ENCODE measurements around the gene ZBTB20.
"Not testable (repeated sequence)": the region's sequence is repeated elsewhere in the genome, so short reads cannot be mapped to it uniquely, and the experiment has no call there.

The ZBTB20 gene

GRCh38 chr3:115147329-115148141 lies 447 bp upstream of the ZBTB20 start:
- DNase-seq (ENCODE audit: low read depth), result peak; percentile 98

- DNase-seq (ENCODE audit: low read depth), result peak; percentile 30
These were observed 1.1 kb downstream of the ZBTB20 start for GRCh38 chr3:115146032-115146417.

GRCh38 chr3:115141033-115141757 lies 5.9 kb downstream of the ZBTB20 start:
- DNase-seq (ENCODE audit: low read depth), result no peak

DNA sequence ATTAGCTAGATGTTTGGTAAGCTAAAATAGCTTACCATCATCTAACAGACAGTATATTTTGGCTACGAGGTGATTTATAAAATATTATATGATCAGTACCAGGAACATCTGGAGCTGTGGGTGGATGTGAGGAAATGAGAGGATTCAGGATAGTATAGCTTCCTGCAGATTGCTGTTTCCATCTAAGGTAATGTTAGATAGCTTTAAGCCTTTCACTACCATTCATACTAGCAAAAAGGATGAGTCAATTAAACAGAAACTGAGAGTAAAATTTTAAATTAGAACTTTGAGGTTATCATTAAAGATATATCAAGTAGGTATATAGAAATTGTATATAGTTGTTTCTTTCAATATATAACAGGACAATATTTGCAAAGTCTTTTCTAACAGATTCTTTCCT lies 8.0 kb downstream of the ZBTB20 start:
- no peak for DNase-seq (ENCODE audit: low read depth)

GRCh38 chr3:115134648-115135347 lies 12.3 kb downstream of the ZBTB20 start:
- DNase-seq (ENCODE audit: low read depth), result no peak

GRCh38 chr3:115127208-115127607 lies 19.9 kb downstream of the ZBTB20 start:
- DNase-seq (ENCODE audit: low read depth), result no peak

- no peak for DNase-seq (ENCODE audit: low read depth)
These were observed 26.5 kb downstream of the ZBTB20 start for GRCh38 chr3:115120597-115120996.

DNA sequence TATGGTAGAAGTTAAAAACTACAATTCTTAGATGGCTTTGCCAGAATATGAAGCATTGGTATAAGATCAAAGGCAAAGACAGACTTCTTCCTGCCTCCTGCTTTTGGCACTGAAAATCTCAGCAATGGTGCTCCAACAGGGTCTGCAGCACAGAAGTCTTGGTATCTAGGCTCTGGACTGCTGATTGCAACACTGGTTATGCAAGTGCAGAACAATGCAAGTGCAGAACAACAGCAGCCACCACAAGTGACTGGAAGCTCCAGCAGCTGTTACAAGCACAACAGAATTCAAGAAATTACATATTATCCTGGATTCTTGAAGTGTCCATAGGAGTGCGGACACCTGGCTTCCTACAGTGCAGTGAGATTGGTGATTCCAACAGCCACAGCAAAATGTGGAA lies 33.7 kb downstream of the ZBTB20 start:
- DNase-seq (ENCODE audit: low read depth), result no peak

DNA sequence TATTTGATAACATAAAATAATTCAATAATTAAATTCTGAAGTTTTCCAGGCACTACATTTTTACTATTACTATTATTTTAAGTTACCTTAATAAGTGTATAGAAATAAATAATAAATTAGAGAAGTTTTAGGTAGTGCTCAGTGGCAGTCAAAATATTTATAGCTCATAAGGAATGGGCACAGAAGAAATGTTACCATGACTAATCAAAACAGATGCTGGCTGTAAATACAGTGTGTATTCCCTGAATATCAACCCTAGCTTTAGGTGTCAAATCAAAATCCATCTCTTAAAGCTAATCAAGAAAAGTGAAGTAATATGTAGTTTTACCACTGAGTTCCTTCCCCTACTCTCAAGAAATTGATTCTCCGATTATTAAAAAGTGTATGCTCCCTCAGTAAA lies 35.5 kb downstream of the ZBTB20 start:
- no peak for DNase-seq (ENCODE audit: low read depth)

DNA sequence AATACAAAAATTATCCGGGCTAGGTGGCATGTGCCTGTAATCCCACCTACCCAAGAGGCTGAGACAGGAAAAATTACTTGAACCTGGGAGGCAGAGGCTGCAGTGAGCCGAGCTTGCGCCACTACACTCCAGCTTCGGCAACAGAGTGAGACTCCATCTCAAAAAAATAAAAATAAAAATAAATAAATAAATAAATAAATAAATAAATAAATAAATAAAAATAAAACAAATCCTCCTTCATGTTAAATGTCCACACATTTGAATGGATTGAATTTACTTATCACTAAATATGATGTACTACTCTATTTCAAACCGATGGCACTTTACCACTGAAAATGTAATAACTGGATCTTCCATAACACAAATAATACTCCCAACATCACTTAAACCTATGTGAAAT lies 36.3 kb downstream of the ZBTB20 start:
- DNase-seq (ENCODE audit: low read depth), result no peak

DNA sequence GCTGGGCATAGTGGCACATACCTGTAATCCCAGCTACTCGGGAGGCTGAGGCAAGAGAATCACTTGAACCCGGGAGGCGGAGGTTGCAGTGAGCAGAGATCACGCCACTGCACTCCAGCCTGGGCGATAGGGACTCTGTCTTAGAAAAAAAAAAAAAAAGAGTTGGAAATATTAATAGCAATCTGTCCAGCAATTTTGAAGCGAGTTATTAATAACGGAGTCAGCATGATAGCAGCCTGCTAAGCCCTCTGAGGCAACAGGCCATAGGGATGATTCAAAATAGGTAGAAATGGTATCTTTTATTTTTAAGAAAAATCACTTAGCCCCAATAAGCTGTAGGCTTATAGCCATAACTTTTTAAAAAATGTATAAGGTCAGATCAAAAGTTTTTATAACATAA lies 37.0 kb downstream of the ZBTB20 start:
- DNase-seq (ENCODE audit: low read depth), result not testable (repeated sequence)

- DNase-seq (ENCODE audit: low read depth), result no peak
These were observed 38.5 kb downstream of the ZBTB20 start for GRCh38 chr3:115108614-115109013.

DNA sequence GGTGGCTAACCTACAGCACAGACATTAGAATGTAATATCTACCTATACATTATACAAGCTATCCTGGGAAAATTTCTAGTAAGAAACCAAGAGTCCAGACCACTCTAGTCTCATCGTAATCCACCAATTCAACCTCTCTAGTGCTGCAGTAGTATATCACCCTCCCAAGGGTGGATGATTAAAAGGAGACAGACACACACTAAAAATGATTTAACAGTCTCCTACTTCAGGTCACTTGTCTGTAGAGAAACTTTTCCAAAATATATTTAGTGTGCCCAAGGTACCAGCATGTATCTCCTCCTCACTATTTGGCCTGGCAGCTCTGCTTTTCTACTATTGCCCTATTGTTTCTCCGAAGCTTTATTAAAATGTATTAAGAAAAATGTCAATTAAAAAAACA lies 45.0 kb downstream of the ZBTB20 start:
- no peak for DNase-seq (ENCODE audit: low read depth)

DNA sequence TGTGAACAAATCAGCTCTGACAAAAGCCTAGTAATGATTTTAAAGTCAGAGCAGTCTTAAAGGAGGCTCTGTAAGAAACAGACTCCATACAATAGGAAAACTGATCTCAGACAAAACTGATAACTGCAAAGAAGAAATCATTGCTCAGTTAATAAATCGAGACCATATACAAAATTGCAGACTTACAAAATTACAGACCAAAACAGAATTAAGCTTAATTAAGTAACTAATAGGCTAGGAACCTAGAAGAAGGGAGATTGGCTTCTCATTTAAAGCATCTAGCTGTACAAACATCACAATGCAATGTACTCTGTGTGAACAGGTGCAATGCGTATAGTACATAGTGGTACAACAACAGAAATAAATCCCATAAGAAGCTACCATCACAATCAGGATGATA lies 46.3 kb downstream of the ZBTB20 start:
- DNase-seq (ENCODE audit: low read depth), result no peak

DNA sequence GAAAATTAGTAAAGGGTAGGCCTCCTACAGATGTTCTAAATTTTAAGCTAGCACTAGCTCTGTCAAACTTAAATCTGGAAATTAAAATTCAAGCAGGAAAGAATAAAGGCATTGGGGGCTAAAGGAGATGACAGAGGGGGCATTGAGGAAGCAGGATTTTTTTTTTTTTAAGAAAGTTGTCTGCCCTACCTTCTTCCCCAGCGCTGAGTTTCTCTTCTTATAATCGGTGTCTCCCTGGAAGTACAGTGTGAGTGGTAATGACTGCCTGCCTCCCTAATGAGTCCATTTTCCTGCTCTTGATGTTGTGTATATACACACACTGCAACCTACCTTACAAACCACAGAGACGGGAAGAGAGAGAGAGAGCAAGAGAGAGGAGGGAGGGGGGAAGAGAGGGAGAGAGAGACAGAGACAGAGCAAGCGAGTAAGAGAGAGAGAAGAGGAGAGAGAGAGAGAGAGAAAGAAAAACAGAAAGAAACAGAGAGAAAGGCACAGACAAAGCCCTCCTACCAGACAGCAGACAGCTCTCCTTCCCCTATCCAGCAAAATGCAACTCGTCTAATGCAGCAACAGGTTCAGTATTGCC lies 47.0 kb downstream of the ZBTB20 start:
- DNase-seq (ENCODE audit: low read depth), result peak; percentile 20

DNA sequence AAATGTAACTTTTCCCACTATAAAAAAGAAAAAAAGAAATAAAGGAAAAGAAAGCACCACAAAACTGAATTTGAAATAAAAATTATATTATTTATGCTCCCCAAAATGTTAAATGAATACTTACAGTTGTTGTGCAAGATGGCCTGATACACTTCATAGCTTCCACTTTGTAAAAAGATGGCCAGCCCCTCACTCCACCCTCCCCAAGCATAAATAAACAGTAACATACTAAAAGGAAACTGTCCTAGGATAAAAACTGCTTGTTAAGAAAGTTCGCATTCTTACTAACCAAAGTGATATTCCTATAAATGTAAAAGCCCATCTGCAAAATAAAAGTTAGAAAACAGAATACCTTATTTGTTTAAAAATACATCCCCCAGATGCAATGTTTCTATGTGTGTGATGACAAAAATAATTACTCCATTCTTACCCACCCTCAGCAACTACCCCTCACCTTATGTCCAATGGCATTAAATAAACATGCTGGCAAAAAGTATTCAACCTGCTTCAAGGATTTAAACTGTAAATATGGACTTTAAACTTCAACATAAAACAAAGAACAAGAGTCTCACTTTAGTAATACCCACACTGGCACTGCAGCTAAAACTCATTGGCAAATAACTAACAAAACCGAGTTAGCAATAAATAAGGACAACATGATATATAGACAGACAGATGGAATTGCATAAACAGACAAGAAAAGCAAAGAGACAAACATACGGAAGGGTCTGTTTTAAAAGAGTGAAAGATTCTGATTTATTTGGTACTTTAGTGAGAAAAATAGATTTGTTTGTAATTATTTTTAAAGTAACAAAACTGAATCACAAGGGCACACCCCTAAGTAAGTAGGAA lies 47.7 kb downstream of the ZBTB20 start:
- no peak for DNase-seq (ENCODE audit: low read depth)

DNA sequence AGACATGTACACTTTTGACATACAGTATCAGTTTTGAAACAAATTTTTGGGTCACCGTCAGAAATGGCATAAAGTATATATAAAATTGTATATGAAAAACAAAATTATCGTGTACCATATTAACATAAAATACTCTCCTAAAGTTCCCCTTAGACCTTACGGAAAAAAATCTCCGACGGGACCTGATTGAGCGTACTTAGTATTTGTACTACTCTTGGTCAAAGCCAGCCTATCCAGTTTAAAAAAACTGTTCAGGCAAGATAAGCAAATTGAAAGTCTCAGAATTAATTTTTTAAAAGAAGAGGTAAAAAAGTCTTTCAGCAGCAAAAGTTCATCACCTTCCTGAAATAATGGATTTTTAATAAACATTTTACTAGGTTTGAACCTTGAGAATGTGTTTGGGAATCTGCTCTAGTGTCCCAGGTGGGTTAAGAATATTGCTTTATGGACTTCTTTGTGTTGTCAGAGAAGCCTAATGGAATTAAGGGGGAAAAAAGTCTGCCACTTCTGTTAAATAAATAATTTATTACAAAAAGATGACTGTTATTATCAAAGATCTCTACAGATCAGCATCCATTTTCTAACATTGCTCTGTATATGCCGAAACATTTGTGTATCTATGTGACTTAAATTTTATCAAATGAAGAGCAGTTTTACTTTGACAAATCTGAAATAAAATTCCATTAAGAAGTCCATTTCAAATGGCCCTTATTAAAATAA lies 48.6 kb downstream of the ZBTB20 start:
- no peak for DNase-seq (ENCODE audit: low read depth)

- DNase-seq (ENCODE audit: low read depth), result no peak
These were observed 51.9 kb downstream of the ZBTB20 start for GRCh38 chr3:115095236-115095635.

GRCh38 chr3:115092220-115092791 lies 54.8 kb downstream of the ZBTB20 start:
- DNase-seq (ENCODE audit: low read depth), result peak; percentile 17

- DNase-seq (ENCODE audit: low read depth), result no peak
These were observed 56.4 kb downstream of the ZBTB20 start for GRCh38 chr3:115090712-115091111.

DNA sequence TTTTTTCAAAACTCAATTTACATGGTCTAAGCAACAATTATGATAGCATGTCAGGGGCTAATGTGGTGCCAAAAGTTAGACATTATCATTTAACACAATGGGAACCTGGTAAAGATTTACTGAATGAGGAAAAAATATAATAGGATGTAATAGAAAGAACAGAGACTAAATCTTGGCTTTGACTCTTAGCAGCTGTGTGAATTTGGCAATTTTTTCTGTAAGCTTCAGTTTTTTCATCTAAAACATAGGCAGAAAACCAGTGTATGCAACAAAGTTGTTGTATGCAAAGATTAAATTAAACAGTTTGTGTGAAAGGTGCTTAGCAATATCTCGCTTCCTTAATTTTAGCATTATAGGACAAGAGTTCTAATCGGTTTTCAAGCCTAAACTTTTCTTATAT lies 57.6 kb downstream of the ZBTB20 start:
- DNase-seq (ENCODE audit: low read depth), result no peak

Data from T-helper 22 cell (primary cell).